ENCODE measurements around the gene ZNF414. TPM values are rescaled to one million over a fixed set of nuclear protein-coding genes. Genes with fewer than 3 reads are reported as not detected.

The ZNF414 gene
- 32.3 TPM for polyA plus RNA-seq (2013, experiment 1 of 2)
- polyA plus RNA-seq (2013, experiment 2 of 2), result 33.4 TPM

- peak within 1 kb of the TSS; percentile 80 for H2AK5ac ChIP-seq (ENCODE audit: low read depth, low read length)
- H3K18ac ChIP-seq (ENCODE audit: low read length), result peak within 1 kb of the TSS; percentile 100
- peak within 1 kb of the TSS; percentile 97 for H3K9ac ChIP-seq (ENCODE audit: low read depth, low read length, poor library complexity)
- H3K4me2 ChIP-seq (ENCODE audit: insufficient read depth, low read length, poor library complexity, severe bottlenecking), result peak within 1 kb of the TSS; percentile 53
- H3K4ac ChIP-seq (ENCODE audit: low read length), result peak within 1 kb of the TSS; percentile 79
- H2BK15ac ChIP-seq (ENCODE audit: low read length), result peak within 1 kb of the TSS; percentile 45
- H2BK5ac ChIP-seq (ENCODE audit: low read length), result peak within 1 kb of the TSS; percentile 92
- H3K79me1 ChIP-seq (ENCODE audit: low read depth, low read length), result peaks cover 10% of the 10 kb centered on the region
- H3K9me3 ChIP-seq (replicated peaks in 1 of 2; ENCODE audit: control insufficient read depth in 2 of 2, insufficient read depth in 1 of 2, low read depth in 1 of 2, low read length in 2 of 2), result no peaks in the 10 kb centered on the region
- peak; percentile 97 for DNase-seq (ENCODE audit: low spot score)
- H3K23ac ChIP-seq (ENCODE audit: low read depth, low read length, poor library complexity), result peak within 1 kb of the TSS; percentile 97
- H3K36me3 ChIP-seq (replicated peaks in 1 of 2; ENCODE audit: control insufficient read depth in 2 of 2, insufficient read depth in 2 of 2, low read length in 2 of 2), result peaks cover 4 to 23% of the 10 kb centered on the region in 2 donors
- H4K91ac ChIP-seq (ENCODE audit: low read depth, low read length, poor library complexity), result peak within 1 kb of the TSS; percentile 93
- peaks cover 4 to 7% of the 10 kb centered on the region in 2 donors for H3K4me1 ChIP-seq (ENCODE audit: control insufficient read depth in 2 of 2, insufficient read depth in 1 of 2, low read depth in 1 of 2, low read length in 2 of 2)
- peak within 1 kb of the TSS; percentile 84 for H3K27ac ChIP-seq (replicated peaks; ENCODE audit: low read length)
- H3K4me3 ChIP-seq (ENCODE audit: low read length in 2 of 2), result peak within 1 kb of the TSS; percentile 84 to 96
- peak within 1 kb of the TSS; percentile 98 for H2AFZ ChIP-seq (ENCODE audit: low read length)
- H2BK120ac ChIP-seq (ENCODE audit: low read depth, low read length), result no peak within 1 kb of the TSS
- no peak within 1 kb of the TSS for H2BK12ac ChIP-seq (ENCODE audit: low read length)
- peak within 1 kb of the TSS; percentile 91 for H3K14ac ChIP-seq (ENCODE audit: low read length)
- H4K8ac ChIP-seq (ENCODE audit: low read depth, low read length), result peak within 1 kb of the TSS; percentile 43
- H3K27me3 ChIP-seq (ENCODE audit: control insufficient read depth in 3 of 3, insufficient read depth in 3 of 3, low read depth in 1 of 3, low read length in 3 of 3), result peaks cover 0 to 3% (median 0%) of the 10 kb centered on the region in 3 experiments
- no CpG with 5 or more reads among the region's 70 CpGs for WGBS, 2 donors (ENCODE audit: extremely low coverage in 2 of 2, insufficient read length in 2 of 2, insufficient replicate concordance in 1 of 2)
Observed at GRCh38 chr19:8513687-8514504, at the start of gene ZNF414. Gene ZNF414 (minus strand): TSS chr19:8514167. CDS start chr19:8514046, 121 bp downstream.

- Histone ChIP-seq H3K9me3 (replicated peaks in 1 of 2; ENCODE audit: control insufficient read depth in 2 of 2, insufficient read depth in 1 of 2, low read depth in 1 of 2, low read length in 2 of 2) (no peaks in the 10 kb centered on the region), H3K4ac (ENCODE audit: low read length) (no peak overlapping the region), H3K9ac (ENCODE audit: low read depth, low read length, poor library complexity) (no peak overlapping the region), H3K18ac (ENCODE audit: low read length) (no peak overlapping the region), H2BK15ac (ENCODE audit: low read length) (no peak overlapping the region), H3K14ac (ENCODE audit: low read length) (no peak overlapping the region), H2AK5ac (ENCODE audit: low read depth, low read length) (no peak overlapping the region), H3K4me2 (ENCODE audit: insufficient read depth, low read length, poor library complexity, severe bottlenecking) (no peak overlapping the region), H2AFZ (ENCODE audit: low read length) (no peak overlapping the region), H3K4me1 (ENCODE audit: control insufficient read depth in 2 of 2, insufficient read depth in 1 of 2, low read depth in 1 of 2, low read length in 2 of 2) (peaks cover 3 to 5% of the 10 kb centered on the region in 2 donors), H2BK120ac (ENCODE audit: low read depth, low read length) (no peak overlapping the region), H3K27ac (replicated peaks; ENCODE audit: low read length) (no peak overlapping the region), H3K23ac (ENCODE audit: low read depth, low read length, poor library complexity) (no peak overlapping the region), H4K91ac (ENCODE audit: low read depth, low read length, poor library complexity) (no peak overlapping the region), H2BK12ac (ENCODE audit: low read length) (no peak overlapping the region), H3K27me3 (ENCODE audit: control insufficient read depth in 3 of 3, insufficient read depth in 3 of 3, low read depth in 1 of 3, low read length in 3 of 3) (no peaks in the 10 kb centered on the region), H4K8ac (ENCODE audit: low read depth, low read length) (no peak overlapping the region), H3K36me3 (replicated peaks in 1 of 2; ENCODE audit: control insufficient read depth in 2 of 2, insufficient read depth in 2 of 2, low read length in 2 of 2) (no peaks in the 10 kb centered on the region), H2BK5ac (ENCODE audit: low read length) (no peak overlapping the region), H3K4me3 (ENCODE audit: low read length in 2 of 2) (no peak overlapping the region), H3K79me1 (ENCODE audit: low read depth, low read length) (no peaks in the 10 kb centered on the region)
- WGBS, 2 donors (ENCODE audit: extremely low coverage in 2 of 2, insufficient read length in 2 of 2, insufficient replicate concordance in 1 of 2), result no CpG with 5 or more reads among the region's 2 CpGs
- no peak for DNase-seq (ENCODE audit: low spot score)
Observed at GRCh38 chr19:8561075-8561764, 47.3 kb upstream of the ZNF414 start.

GRCh38 chr19:8558325-8558724 lies 44.4 kb upstream of the ZNF414 start:
- Histone ChIP-seq H2BK5ac (ENCODE audit: low read length) (no peak overlapping the region), H2AFZ (ENCODE audit: low read length) (no peak overlapping the region), H3K4ac (ENCODE audit: low read length) (no peak overlapping the region), H3K9me3 (replicated peaks in 1 of 2; ENCODE audit: control insufficient read depth in 2 of 2, insufficient read depth in 1 of 2, low read depth in 1 of 2, low read length in 2 of 2) (no peaks in the 10 kb centered on the region), H3K9ac (ENCODE audit: low read depth, low read length, poor library complexity) (no peak overlapping the region), H2BK15ac (ENCODE audit: low read length) (no peak overlapping the region), H3K79me1 (ENCODE audit: low read depth, low read length) (peaks cover 2% of the 10 kb centered on the region), H4K91ac (ENCODE audit: low read depth, low read length, poor library complexity) (no peak overlapping the region), H3K4me1 (ENCODE audit: control insufficient read depth in 2 of 2, insufficient read depth in 1 of 2, low read depth in 1 of 2, low read length in 2 of 2) (peaks cover 3 to 5% of the 10 kb centered on the region in 2 donors), H3K23ac (ENCODE audit: low read depth, low read length, poor library complexity) (no peak overlapping the region), H2AK5ac (ENCODE audit: low read depth, low read length) (no peak overlapping the region), H4K8ac (ENCODE audit: low read depth, low read length) (no peak overlapping the region), H3K27ac (replicated peaks; ENCODE audit: low read length) (no peak overlapping the region), H3K36me3 (replicated peaks in 1 of 2; ENCODE audit: control insufficient read depth in 2 of 2, insufficient read depth in 2 of 2, low read length in 2 of 2) (no peaks in the 10 kb centered on the region), H3K14ac (ENCODE audit: low read length) (no peak overlapping the region), H3K4me3 (ENCODE audit: low read length in 2 of 2) (no peak overlapping the region), H2BK12ac (ENCODE audit: low read length) (no peak overlapping the region), H3K18ac (ENCODE audit: low read length) (no peak overlapping the region), H3K4me2 (ENCODE audit: insufficient read depth, low read length, poor library complexity, severe bottlenecking) (no peak overlapping the region), H3K27me3 (ENCODE audit: control insufficient read depth in 3 of 3, insufficient read depth in 3 of 3, low read depth in 1 of 3, low read length in 3 of 3) (no peaks in the 10 kb centered on the region), H2BK120ac (ENCODE audit: low read depth, low read length) (no peak overlapping the region)
- no peak for DNase-seq (ENCODE audit: low spot score)
- no CpG with 5 or more reads among the region's 2 CpGs for WGBS, 2 donors (ENCODE audit: extremely low coverage in 2 of 2, insufficient read length in 2 of 2, insufficient replicate concordance in 1 of 2)
